PC-3 (cell line): ENCODE measurements around the gene UBE3C. TPM values are rescaled to one million over a fixed set of nuclear protein-coding genes. Genes with fewer than 3 reads are reported as not detected.
A peak's percentile ranks its signal among the peaks of the same experiment; 100 is the strongest.

Source experiments
- ATAC-seq: fragments of 200-7000 bp; cut with Tn5 transposase; 2 replicates; pipeline ENCODE4 v1.9.1; 2020; ENCODE audit warnings: mild to moderate bottlenecking, moderate library complexity
- BruUV-seq: library from RNA; stranded (reverse); fragments of 400-500 nt; replicated peaks from 2 replicates; lab custom pipeline; 2021; lab: Mats Ljungman, UMichigan
- CTCF ChIA-PET: fragments of 300-600 bp; sonication (Branson Sonifier 250); formaldehyde crosslinking; loops from one replicate; lab custom pipeline; 2022; ENCODE audit warnings: antibody characterized with exemption; lab: Charles Lee
- POLR2A ChIA-PET: fragments of 300-600 bp; sonication (Branson Sonifier 250); formaldehyde crosslinking; loops from one replicate; lab custom pipeline; 2022; ENCODE audit warnings: antibody characterized with exemption; ENCODE audit not compliant: unreplicated experiment; lab: Charles Lee
- DNase-seq: peaks from one replicate; pipeline ENCODE4 v3.0.0-alpha.2; 2015
- H2AFZ ChIP-seq: fragments of 300-600 bp; sonication (generic); 2 replicates; pipeline ENCODE4 v1.6.0; 2016; ENCODE audit warnings: antibody characterized with exemption, low read length
- H3F3A ChIP-seq: fragments of 300-600 bp; sonication (generic); one replicate; pipeline ENCODE4 v1.6.0; 2017; ENCODE audit warnings: antibody characterized with exemption, low read length, control low read depth, mild to moderate bottlenecking; ENCODE audit not compliant: unreplicated experiment
- H3K27ac ChIP-seq: fragments of 300-600 bp; sonication (generic); 2 replicates; pipeline ENCODE4 v1.5.1; 2016; ENCODE audit warnings: mild to moderate bottlenecking, low read length
- H3K27me3 ChIP-seq: fragments of 300-600 bp; sonication (generic); 2 replicates; pipeline ENCODE4 v1.6.1; 2016; ENCODE audit warnings: low read length, mixed read lengths
- H3K36me3 ChIP-seq: fragments of 300-600 bp; sonication (generic); 2 replicates; pipeline ENCODE4 v1.6.1; 2016; ENCODE audit warnings: low read depth, mixed run types, low read length, mixed read lengths
- H3K4me1 ChIP-seq: fragments of 300-600 bp; sonication (generic); 2 replicates; pipeline ENCODE4 v1.5.1; 2016; ENCODE audit warnings: low read length; ENCODE audit not compliant: insufficient read depth
- H3K4me2 ChIP-seq: fragments of 300-600 bp; sonication (generic); 2 replicates; pipeline ENCODE4 v1.6.0; 2016; ENCODE audit warnings: low read length
- H3K4me3 ChIP-seq: fragments of 300-600 bp; sonication (generic); 2 replicates; pipeline ENCODE4 v1.5.1; 2016; ENCODE audit warnings: mild to moderate bottlenecking, low read length, mixed read lengths
- H3K79me2 ChIP-seq: fragments of 300-600 bp; sonication (generic); 2 replicates; pipeline ENCODE4 v1.6.1; 2017; ENCODE audit warnings: low read length, mixed read lengths
- H3K9ac ChIP-seq: fragments of 300-600 bp; sonication (generic); 2 replicates; pipeline ENCODE4 v1.6.0; 2016; ENCODE audit warnings: mild to moderate bottlenecking, low read length
- H3K9me2 ChIP-seq: fragments of 300-600 bp; sonication (generic); replicated peaks from 2 replicates; pipeline ENCODE4 v1.6.1; 2016; ENCODE audit warnings: mixed run types, low read length, mixed read lengths
- H3K9me3 ChIP-seq: fragments of 300-600 bp; sonication (generic); 2 replicates; pipeline ENCODE4 v1.6.1; 2016; ENCODE audit warnings: low read length, mixed read lengths
- H4K20me1 ChIP-seq: fragments of 300-600 bp; sonication (generic); 2 replicates; pipeline ENCODE4 v1.6.1; 2016; ENCODE audit warnings: low read length, mixed read lengths
- EZH2 ChIP-seq: fragments of 300-600 bp; sonication (generic); IDR thresholded peaks from one replicate; pipeline ENCODE4 v1.6.1; 2017; ENCODE audit warnings: antibody characterized with exemption, mild to moderate bottlenecking, low read length; ENCODE audit not compliant: unreplicated experiment
- EZH2phosphoT487 ChIP-seq: fragments of 300-600 bp; sonication (generic); IDR thresholded peaks from 2 replicates; pipeline ENCODE4 v1.6.1; 2018; ENCODE audit warnings: mild to moderate bottlenecking, antibody characterized with exemption, low read length, borderline replicate concordance
- intact Hi-C: fragments of 100-400 bp; cut with micrococcal nuclease; formaldehyde crosslinking; loops from 2 replicates; pipeline ENCODE4 v1.9.0; 2023
- total RNA-seq: library from RNA; depleted of rRNA; stranded (reverse); fragments of >200 nt; gene quantifications from 2 replicates; pipeline ENCODE4 v1.2.3, GENCODE V29; 2014
- TF ChIP-seq, protein P1 (sequence below): fragments of 300-600 bp; sonication (generic); conservative IDR thresholded peaks from 2 replicates; pipeline ENCODE4 v1.5.1; 2017; ENCODE audit warnings: antibody characterized with exemption, low read depth, mild to moderate bottlenecking, low read length

The UBE3C gene
- total RNA-seq, 1 experiment from 2014 or later: 86.6 TPM

- no peaks in the 10 kb centered on the region for H3F3A ChIP-seq
- TF ChIP-seq EZH2: no peak
- intact Hi-C loops: no loop called here
- DNase-seq (no peak), ATAC-seq (no peak)
- no peaks in the 10 kb centered on the region for H3K9me3 ChIP-seq
- H3K27ac ChIP-seq: no peak overlapping the region
- ChIA-PET POLR2A (no interaction called here), CTCF (no interaction called here)
- no peaks in the 10 kb centered on the region for H3K9me2 ChIP-seq
- no peaks in the 10 kb centered on the region for H4K20me1 ChIP-seq
- H3K4me1 ChIP-seq: peaks cover 12% of the 10 kb centered on the region
- no peak overlapping the region for H2AFZ ChIP-seq
- no peaks in the 10 kb centered on the region for H3K79me2 ChIP-seq
- peaks cover 20% of the 10 kb centered on the region for H3K36me3 ChIP-seq
- H3K27me3 ChIP-seq: no peaks in the 10 kb centered on the region
- H3K9ac ChIP-seq: no peak overlapping the region
- H3K4me2 ChIP-seq: no peak overlapping the region
- no peak overlapping the region for H3K4me3 ChIP-seq
- BruUV-seq: no TSS peak
These were observed 128.8 kb downstream of the UBE3C start for GRCh38 chr7:157267516-157267915.

DNA sequence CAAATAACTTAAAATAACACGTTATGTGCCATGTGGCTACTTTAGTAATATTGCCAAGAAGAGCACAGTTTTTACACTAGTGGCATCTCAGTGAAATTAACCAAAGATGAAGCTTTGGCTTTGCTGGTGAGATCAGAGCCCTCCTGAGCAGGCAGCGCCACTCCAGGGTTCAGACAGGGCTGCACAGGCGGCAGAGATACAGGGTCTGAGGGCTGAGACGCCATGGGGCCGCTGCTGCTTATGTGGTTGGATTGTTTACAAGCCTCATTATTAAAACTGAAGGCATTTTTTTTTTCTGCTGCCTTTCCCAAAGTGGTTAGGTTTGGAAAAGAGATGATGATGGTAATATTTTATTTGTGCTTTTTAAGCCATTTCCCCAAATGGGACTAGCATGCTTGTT lies 129.2 kb downstream of the UBE3C start:
- CTCF ChIA-PET: no interaction called here
- no peak overlapping the region for H2AFZ ChIP-seq
- no peak for ATAC-seq

GRCh38 chr7:157268540-157268939 lies 129.8 kb downstream of the UBE3C start:
- TF ChIP-seq EZH2: no peak
- no peak for TF ChIP-seq EZH2phosphoT487
- TF ChIP-seq, protein P1, sequence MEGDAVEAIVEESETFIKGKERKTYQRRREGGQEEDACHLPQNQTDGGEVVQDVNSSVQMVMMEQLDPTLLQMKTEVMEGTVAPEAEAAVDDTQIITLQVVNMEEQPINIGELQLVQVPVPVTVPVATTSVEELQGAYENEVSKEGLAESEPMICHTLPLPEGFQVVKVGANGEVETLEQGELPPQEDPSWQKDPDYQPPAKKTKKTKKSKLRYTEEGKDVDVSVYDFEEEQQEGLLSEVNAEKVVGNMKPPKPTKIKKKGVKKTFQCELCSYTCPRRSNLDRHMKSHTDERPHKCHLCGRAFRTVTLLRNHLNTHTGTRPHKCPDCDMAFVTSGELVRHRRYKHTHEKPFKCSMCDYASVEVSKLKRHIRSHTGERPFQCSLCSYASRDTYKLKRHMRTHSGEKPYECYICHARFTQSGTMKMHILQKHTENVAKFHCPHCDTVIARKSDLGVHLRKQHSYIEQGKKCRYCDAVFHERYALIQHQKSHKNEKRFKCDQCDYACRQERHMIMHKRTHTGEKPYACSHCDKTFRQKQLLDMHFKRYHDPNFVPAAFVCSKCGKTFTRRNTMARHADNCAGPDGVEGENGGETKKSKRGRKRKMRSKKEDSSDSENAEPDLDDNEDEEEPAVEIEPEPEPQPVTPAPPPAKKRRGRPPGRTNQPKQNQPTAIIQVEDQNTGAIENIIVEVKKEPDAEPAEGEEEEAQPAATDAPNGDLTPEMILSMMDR: no peak
- H3K9me3 ChIP-seq: no peaks in the 10 kb centered on the region
- ATAC-seq: no peak
- ChIA-PET CTCF (no interaction called here), POLR2A (no interaction called here)
- H3K27me3 ChIP-seq: no peaks in the 10 kb centered on the region
- H3F3A ChIP-seq: no peaks in the 10 kb centered on the region
- no peak overlapping the region for H3K4me2 ChIP-seq
- intact Hi-C loops: no loop called here
- no peak overlapping the region for H3K27ac ChIP-seq
- no peak for DNase-seq
- H3K9ac ChIP-seq: no peak overlapping the region
- H4K20me1 ChIP-seq: no peaks in the 10 kb centered on the region
- H3K9me2 ChIP-seq: no peaks in the 10 kb centered on the region
- H3K36me3 ChIP-seq: peaks cover 20% of the 10 kb centered on the region
- no peak overlapping the region for H3K4me3 ChIP-seq
- no peaks in the 10 kb centered on the region for H3K79me2 ChIP-seq
- no TSS peak for BruUV-seq
- H2AFZ ChIP-seq: no peak overlapping the region
- peaks cover 17% of the 10 kb centered on the region for H3K4me1 ChIP-seq

More for the DNA sequence above, 129.2 kb downstream of the UBE3C start:
- Histone ChIP-seq H4K20me1 (no peaks in the 10 kb centered on the region), H3K9ac (no peak overlapping the region), H3K9me2 (no peaks in the 10 kb centered on the region), H3F3A (no peaks in the 10 kb centered on the region), H3K4me1 (peaks cover 12% of the 10 kb centered on the region), H3K9me3 (no peaks in the 10 kb centered on the region), H3K27me3 (no peaks in the 10 kb centered on the region), H3K4me3 (no peak overlapping the region), H3K27ac (no peak overlapping the region), H3K36me3 (peaks cover 20% of the 10 kb centered on the region), H3K4me2 (no peak overlapping the region), H3K79me2 (no peaks in the 10 kb centered on the region)
- intact Hi-C loops: no loop called here
- POLR2A ChIA-PET: no interaction called here
- TF ChIP-seq EZH2: no peak
- TF ChIP-seq, protein P1: no peak
- no peak for TF ChIP-seq EZH2phosphoT487
- no peak for DNase-seq
- TSS peak; percentile 9 for BruUV-seq
